Sigmoid colon (tissue), 3 donors: Measurements from ENCODE around the gene RGS7.

Experiments used
- POLR2A ChIP-seq, 2 donors: fragments of 450-650 bp; IDR thresholded peaks; one replicate each; pipeline ENCODE4 v1.6.1; 2016; ENCODE audit warnings: antibody characterized with exemption in 2 of 2, mild to moderate bottlenecking in 2 of 2, moderate library complexity in 2 of 2
- TF ChIP-seq, protein P1 (sequence below), 4 experiments: fragments of 450-650 bp in 3 of 4; fragments of 200-600 bp in 1 of 4; IDR thresholded peaks; one replicate each; pipeline ENCODE4 v1.5.1; 2016 to 2019; ENCODE audit warnings: antibody characterized with exemption in 4 of 4, mild to moderate bottlenecking in 3 of 4, moderate library complexity in 2 of 4

DNA sequence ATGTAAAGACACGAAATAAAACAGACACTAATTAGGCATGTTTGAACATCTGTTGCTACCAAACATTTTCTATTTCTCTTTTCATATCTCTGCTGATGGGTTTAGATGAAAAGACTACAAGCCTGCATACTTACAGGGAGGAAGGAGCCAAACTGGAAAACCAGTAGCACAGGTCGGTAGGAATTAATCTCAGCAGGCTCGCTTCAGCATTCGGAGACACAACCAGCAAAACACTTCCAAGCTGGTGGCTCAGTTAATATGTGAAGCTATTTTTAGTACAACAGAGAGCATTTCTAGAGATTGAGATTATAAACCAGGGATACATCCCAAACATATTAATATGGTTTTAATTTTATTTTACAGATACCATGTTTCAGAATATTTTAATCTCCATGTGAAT, 444.2 kb downstream of the RGS7 start:
- TF ChIP-seq, protein P1, sequence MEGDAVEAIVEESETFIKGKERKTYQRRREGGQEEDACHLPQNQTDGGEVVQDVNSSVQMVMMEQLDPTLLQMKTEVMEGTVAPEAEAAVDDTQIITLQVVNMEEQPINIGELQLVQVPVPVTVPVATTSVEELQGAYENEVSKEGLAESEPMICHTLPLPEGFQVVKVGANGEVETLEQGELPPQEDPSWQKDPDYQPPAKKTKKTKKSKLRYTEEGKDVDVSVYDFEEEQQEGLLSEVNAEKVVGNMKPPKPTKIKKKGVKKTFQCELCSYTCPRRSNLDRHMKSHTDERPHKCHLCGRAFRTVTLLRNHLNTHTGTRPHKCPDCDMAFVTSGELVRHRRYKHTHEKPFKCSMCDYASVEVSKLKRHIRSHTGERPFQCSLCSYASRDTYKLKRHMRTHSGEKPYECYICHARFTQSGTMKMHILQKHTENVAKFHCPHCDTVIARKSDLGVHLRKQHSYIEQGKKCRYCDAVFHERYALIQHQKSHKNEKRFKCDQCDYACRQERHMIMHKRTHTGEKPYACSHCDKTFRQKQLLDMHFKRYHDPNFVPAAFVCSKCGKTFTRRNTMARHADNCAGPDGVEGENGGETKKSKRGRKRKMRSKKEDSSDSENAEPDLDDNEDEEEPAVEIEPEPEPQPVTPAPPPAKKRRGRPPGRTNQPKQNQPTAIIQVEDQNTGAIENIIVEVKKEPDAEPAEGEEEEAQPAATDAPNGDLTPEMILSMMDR (IDR thresholded peaks at IDR 0.05), result no peak
- no peak for TF ChIP-seq POLR2A (IDR thresholded peaks at IDR 0.05)
